ENCODE measurements around the gene ZDHHC9.

The ZDHHC9 gene

DNA sequence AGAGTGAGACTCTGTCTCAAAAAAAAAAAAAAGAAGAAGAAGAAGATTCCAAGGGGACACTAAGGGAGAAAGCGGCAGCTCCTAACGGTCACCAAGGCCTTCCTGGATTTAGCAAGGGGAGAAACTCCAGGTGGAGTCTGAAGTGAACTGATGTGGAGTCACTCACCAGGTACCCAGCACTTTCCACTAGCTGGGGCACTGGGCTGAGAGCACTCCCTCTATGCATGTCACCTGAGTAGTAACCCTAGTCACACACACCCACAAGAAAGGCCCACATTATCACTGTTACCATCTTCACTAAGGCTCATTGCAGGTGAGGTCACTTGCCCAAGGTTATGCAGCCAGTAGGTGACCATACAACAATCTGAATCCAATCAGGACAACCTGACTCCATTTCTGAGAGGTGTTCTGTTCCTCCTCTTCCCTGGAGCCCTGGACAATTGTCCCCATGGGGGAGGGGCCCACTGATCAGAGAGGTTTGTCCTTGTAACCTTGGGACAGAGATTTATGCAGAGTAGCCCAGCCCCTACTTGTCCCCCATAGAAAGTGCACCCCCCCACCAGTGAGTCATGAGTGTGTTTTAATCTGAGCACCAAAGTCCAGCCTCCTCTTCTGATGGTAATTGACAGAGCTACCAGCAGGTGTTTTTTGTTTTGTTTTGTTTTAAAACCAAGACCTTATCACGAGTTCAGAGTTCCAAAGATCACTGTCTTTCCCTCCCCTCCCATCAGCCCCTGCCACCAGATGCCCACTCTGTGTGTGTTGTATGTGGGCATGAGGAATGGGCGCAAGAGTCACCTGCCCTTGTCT, 69.8 kb downstream of the ZDHHC9 start:
- H3K27ac ChIP-seq: no peak overlapping the region
- no peak for TF ChIP-seq CTCF (IDR thresholded peaks at IDR 0.05; ENCODE audit: low read depth, low read length, missing control alignments)
- DNase-seq: no peak
- no peak overlapping the region for H3K4me3 ChIP-seq (ENCODE audit: low read depth, low read length)
- H3K36me3 ChIP-seq (replicated peaks): no peaks in the 10 kb centered on the region
- no peaks in the 10 kb centered on the region for H3K27me3 ChIP-seq (replicated peaks)
- in situ Hi-C loops (cut with HindIII; ENCODE audit: low pct_ligation_motif_present, low sequenced_read_pairs): no loop called here

DNA sequence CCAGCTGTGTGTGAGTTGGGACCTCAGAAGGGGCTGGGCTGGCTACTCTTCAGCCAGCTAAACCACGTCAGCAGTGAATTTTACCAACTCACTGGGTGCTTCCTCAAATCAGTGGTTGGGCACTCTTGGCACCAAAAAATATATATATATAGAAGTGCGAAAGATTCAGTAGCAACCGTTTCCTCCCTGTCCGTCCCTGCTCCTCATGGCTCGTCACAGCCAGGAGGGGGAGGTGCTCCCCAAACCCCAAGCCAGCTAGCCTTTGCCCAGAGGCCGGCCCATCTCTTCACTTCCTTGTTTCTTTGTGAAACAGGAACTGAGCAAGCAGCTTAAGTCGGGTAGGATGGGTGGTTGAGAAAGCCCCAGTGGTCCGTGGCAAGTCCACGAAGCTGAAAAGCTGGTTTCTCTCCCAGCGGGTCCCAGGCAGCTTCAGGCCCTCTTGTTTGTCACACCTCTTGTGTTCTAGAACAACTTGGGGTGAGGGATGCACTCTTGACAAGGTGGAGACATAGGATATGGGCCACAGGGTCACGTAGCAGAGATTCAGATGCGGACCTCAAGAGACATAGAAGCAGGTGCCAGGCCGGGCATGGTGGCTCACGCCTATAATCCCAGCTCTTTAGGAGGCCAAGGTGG, 70.8 kb downstream of the ZDHHC9 start:
- no peak overlapping the region for H3K4me3 ChIP-seq (ENCODE audit: low read depth, low read length)
- TF ChIP-seq CTCF (IDR thresholded peaks at IDR 0.05; ENCODE audit: low read depth, low read length, missing control alignments): no peak
- no peaks in the 10 kb centered on the region for H3K36me3 ChIP-seq (replicated peaks)
- DNase-seq: no peak
- H3K27me3 ChIP-seq (replicated peaks): no peaks in the 10 kb centered on the region
- in situ Hi-C loops (cut with HindIII; ENCODE audit: low pct_ligation_motif_present, low sequenced_read_pairs): no loop called here
- no peak overlapping the region for H3K27ac ChIP-seq

DNA sequence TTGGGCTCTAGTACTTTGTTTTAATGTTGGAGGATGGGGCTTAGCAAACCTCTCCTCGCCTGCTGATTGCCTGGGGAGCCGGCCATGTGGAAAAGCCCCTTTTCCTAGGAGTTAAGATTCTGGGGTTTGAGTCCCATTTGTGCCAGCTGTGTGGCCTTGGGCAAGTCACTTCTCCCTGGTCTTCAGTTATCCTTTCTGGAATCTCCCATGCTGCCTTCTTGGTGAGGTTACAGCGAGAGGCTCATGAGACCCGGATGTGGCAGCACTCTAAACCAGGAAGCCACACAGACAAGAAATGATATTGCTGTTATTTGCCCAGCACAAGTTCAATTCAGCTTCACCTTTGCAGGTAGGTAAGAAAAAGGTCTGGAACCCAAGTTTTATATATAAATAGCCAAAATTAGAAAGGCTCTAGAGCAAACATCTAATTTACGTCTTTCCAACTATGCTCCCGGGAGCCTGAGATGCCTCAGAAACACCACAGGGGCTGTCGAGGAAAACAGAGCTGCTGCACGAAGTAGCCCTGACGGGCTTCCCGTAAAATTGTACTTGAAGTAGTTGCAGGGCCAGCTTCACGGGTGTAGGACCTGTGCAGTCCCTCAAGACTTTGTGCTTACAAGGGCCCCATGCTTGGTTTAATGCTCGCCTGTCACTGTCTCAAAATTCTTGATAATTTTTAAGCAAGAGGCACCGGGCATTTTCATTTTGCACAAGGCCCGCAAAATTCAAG, 72.3 kb downstream of the ZDHHC9 start:
- Histone ChIP-seq H3K27me3 (replicated peaks) (no peaks in the 10 kb centered on the region), H3K36me3 (replicated peaks) (no peaks in the 10 kb centered on the region), H3K27ac (no peak overlapping the region), H3K4me3 (ENCODE audit: low read depth, low read length) (no peak overlapping the region)
- TF ChIP-seq CTCF (IDR thresholded peaks at IDR 0.05; ENCODE audit: low read depth, low read length, missing control alignments): no peak
- DNase-seq: no peak
- in situ Hi-C loops (cut with HindIII; ENCODE audit: low pct_ligation_motif_present, low sequenced_read_pairs): no loop called here

DNA sequence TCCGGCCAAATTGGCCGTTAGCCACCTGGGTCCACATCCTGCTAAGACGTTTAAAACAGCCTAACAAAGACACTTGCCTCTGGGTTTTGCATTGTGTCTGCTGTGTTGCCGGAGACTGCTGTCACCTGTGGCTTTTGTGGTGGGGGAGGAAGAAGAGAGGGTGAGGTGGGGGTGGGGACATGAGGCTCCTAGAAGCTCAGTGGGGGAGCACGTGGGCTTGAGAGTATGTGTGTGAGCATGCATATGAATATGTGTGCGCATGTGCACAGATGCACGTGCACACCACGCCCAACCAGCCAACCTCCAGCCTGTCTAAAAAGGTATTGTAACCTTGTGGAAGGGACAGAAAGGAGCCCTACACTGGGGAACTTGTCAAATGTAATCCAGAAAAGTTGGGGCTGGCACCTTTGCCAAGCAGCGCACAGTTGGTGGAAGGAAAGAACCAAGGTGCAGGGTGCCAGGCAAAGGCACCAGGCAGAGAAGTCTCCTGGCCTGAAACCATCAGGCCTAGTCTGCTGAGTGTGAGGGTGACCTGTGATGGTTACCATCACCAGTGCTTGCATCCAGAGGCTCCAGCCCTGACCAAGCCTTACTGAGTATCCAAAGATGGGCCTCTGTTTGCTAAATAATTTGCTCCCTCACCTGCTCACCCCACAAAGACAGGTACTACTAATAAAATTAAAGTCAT, 74.1 kb downstream of the ZDHHC9 start:
- in situ Hi-C loops (cut with HindIII; ENCODE audit: low pct_ligation_motif_present, low sequenced_read_pairs): no loop called here
- Histone ChIP-seq H3K4me3 (ENCODE audit: low read depth, low read length) (no peak overlapping the region), H3K36me3 (replicated peaks) (no peaks in the 10 kb centered on the region), H3K27ac (no peak overlapping the region), H3K27me3 (replicated peaks) (no peaks in the 10 kb centered on the region)
- TF ChIP-seq CTCF (IDR thresholded peaks at IDR 0.05; ENCODE audit: low read depth, low read length, missing control alignments): no peak
- no peak for DNase-seq

- Histone ChIP-seq H3K36me3 (replicated peaks) (no peaks in the 10 kb centered on the region), H3K4me3 (ENCODE audit: low read depth, low read length) (no peak overlapping the region), H3K27ac (no peak overlapping the region), H3K27me3 (replicated peaks) (no peaks in the 10 kb centered on the region)
- in situ Hi-C loops (cut with HindIII; ENCODE audit: low pct_ligation_motif_present, low sequenced_read_pairs): no loop called here
- no peak for TF ChIP-seq CTCF (IDR thresholded peaks at IDR 0.05; ENCODE audit: low read depth, low read length, missing control alignments)
- no peak for DNase-seq
Measured at GRCh38 chrX:129768586-129769466, 74.9 kb downstream of the ZDHHC9 start.

Data from brain microvascular endothelial cell (primary cell).